Sigmoid colon (tissue), 7 donors: Measurements from ENCODE around the gene AKAP12. TPM values are rescaled to one million over a fixed set of nuclear protein-coding genes. Genes with fewer than 3 reads are reported as not detected.

ENCODE experiments used
- DNase-seq: peaks from one replicate; pipeline ENCODE4 v3.0.0-alpha.2; 2019
- H3K27ac ChIP-seq, 4 donors: fragments of 200-600 bp; sonication (generic); one replicate each; pipeline ENCODE4 v1.5.1; 2016 to 2019; ENCODE audit warnings: mild to moderate bottlenecking in 1 of 4
- H3K27me3 ChIP-seq, 3 donors: fragments of 200-600 bp; sonication (generic); one replicate each; pipeline ENCODE4 v1.5.1; 2019; ENCODE audit warnings: mild to moderate bottlenecking in 1 of 3
- H3K36me3 ChIP-seq, 4 donors: fragments of 200-600 bp; sonication (generic); one replicate each; pipeline ENCODE4 v1.5.1; 2016 to 2019
- H3K4me1 ChIP-seq, 4 donors: fragments of 200-600 bp; sonication (generic); one replicate each; pipeline ENCODE4 v1.5.1; 2017 to 2019
- H3K4me3 ChIP-seq, 4 donors: fragments of 200-600 bp; sonication (generic); one replicate each; pipeline ENCODE4 v1.5.1; 2017 to 2019; ENCODE audit warnings: mild to moderate bottlenecking in 2 of 4, moderate library complexity in 1 of 4
- H3K9me3 ChIP-seq, 4 donors: fragments of 200-600 bp in 3 of 4; sonication (generic) in 3 of 4; one replicate each; pipeline versions ENCODE4 v1.5.1 to v1.6.1; 2013 to 2019
- CTCF ChIP-seq, 4 experiments: fragments of 450-650 bp in 3 of 4; fragments of 200-600 bp in 1 of 4; IDR thresholded peaks; one replicate each; pipeline ENCODE4 v1.5.1; 2016 to 2019; ENCODE audit warnings: antibody characterized with exemption in 4 of 4, mild to moderate bottlenecking in 3 of 4, moderate library complexity in 2 of 4
- EP300 ChIP-seq, 4 donors: sonication (generic); formaldehyde crosslinking; IDR thresholded peaks; one replicate each; pipeline ENCODE4 v1.6.1; 2017; ENCODE audit warnings: antibody characterized with exemption in 4 of 4
- POLR2A ChIP-seq, 2 donors: fragments of 450-650 bp; IDR thresholded peaks; one replicate each; pipeline ENCODE4 v1.6.1; 2016; ENCODE audit warnings: antibody characterized with exemption in 2 of 2, mild to moderate bottlenecking in 2 of 2, moderate library complexity in 2 of 2
- POLR2AphosphoS5 ChIP-seq, 4 donors: sonication (generic); formaldehyde crosslinking; IDR thresholded peaks; one replicate each; pipeline ENCODE4 v1.6.1; 2017; ENCODE audit warnings: antibody characterized with exemption in 4 of 4
- WGBS, 2 donors: extraction: QIAGEN DNeasy Blood & Tissue Kit; methylation state at CpG; one replicate each; pipeline ENCODE4 v1.1.7; 2013; 5-methylcytosine and 5-hydroxymethylcytosine counted together
- intact Hi-C: fragments of 100-400 bp; cut with DNase I; formaldehyde crosslinking; loops from one replicate; pipeline ENCODE4 v1.15.1; 2023
- polyA plus RNA-seq, 3 donors: library from polyadenylated mRNA; stranded (reverse); fragments of 200-250 nt; gene quantifications; one replicate each; pipeline ENCODE4 v1.2.3, GENCODE V29; 2013
- total RNA-seq, 4 donors: library from RNA; depleted of rRNA; stranded (reverse); fragments of >200 nt; gene quantifications; one replicate each; pipeline ENCODE4 v1.1.0, GENCODE V29; 2016
- donor health status: healthy with polysubstance abuse.
- donor health status: Bipolar disorder and iron deficiency.
- donor health status: healthy.

Gene AKAP12
- total and polyA plus RNA-seq, 7 donors: 1.2 to 244 (median 133) TPM

DNA sequence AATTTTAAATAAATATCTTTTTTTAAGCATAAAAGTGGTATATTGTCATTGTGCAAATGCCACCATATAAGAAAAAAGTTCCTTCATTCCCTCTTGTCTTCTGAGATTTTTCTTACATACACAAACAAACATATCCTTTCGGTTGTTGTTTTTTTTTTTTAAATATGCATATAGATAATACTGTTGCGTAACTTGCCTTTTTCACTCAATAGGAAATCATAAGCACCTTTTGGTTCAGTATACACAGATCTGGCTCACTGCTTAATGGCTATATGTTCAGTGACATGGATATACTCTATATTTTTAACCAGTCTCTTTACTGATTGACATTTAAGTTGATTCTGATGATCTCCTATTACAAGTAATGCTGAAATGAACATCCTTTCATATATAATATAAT is 40.1 kb downstream of the AKAP12 start:
- H3K4me3 ChIP-seq: no peak overlapping the region
- no peaks in the 10 kb centered on the region for H3K27me3 ChIP-seq
- peak overlapping the region in 3 of 4 donors; percentile 41 to 96 (median 88) for H3K27ac ChIP-seq
- no peak for DNase-seq
- peaks cover 0 to 76% (median 64%) of the 10 kb centered on the region in 4 donors for H3K4me1 ChIP-seq
- H3K36me3 ChIP-seq: no peaks in the 10 kb centered on the region
- no peaks in the 10 kb centered on the region for H3K9me3 ChIP-seq
- intact Hi-C loops: no loop called here
- 81 to 91% methylated on average over 2 of the region's 2 CpGs for WGBS, 2 donors
- TF ChIP-seq EP300 (IDR thresholded peaks at IDR 0.05) (no peak), POLR2A (IDR thresholded peaks at IDR 0.05) (no peak), POLR2AphosphoS5 (IDR thresholded peaks at IDR 0.05) (no peak), CTCF (IDR thresholded peaks at IDR 0.05) (no peak)

DNA sequence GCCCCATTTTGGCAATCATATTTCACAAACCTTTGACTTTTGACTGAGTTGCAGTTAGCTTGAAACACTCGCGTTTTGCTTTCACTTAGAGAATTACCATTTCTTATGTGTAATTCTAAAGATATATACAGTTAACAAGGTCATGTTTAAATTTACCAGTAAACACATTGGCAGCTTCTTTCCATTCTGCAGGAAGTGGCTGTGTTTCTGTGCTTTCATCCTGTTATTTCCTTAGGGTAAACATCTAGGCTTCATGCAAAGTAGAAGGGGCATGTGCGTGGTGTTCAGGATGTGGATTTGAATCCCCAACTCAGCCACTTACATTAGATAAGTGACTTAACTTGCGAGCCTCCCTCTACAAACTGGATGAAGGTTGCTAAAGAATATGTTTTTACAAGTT is 41.1 kb downstream of the AKAP12 start:
- Histone ChIP-seq H3K27ac (peak overlapping the region in 3 of 4 donors; percentile 7 to 96 (median 88)), H3K4me3 (no peak overlapping the region), H3K4me1 (peaks cover 0 to 85% (median 71%) of the 10 kb centered on the region in 4 donors), H3K9me3 (no peaks in the 10 kb centered on the region), H3K36me3 (no peaks in the 10 kb centered on the region), H3K27me3 (no peaks in the 10 kb centered on the region)
- TF ChIP-seq POLR2AphosphoS5 (IDR thresholded peaks at IDR 0.05) (no peak), EP300 (IDR thresholded peaks at IDR 0.05) (no peak), POLR2A (IDR thresholded peaks at IDR 0.05) (no peak)
- intact Hi-C loops: no loop called here
- DNase-seq: no peak
- 75% methylated on average over 4 of the region's 4 CpGs for WGBS, 2 donors

DNA sequence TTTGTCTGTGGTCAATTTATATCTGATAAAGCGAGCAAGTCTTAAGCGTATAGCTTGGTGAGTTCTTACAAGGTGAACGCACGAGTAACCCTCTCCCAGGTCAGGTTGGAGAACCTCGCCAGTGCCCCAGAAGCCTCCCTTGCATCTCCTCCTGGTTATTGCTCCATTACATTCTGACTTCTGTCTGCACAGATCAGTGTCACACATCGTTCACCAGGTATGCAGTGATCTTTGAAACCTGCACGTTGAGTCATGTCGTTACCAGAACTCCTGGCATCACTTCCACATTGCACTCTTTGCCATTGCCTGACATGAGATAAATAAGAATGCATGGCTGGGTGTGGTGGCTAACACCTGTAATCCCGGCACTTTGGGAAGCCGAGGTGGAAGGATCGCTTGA is 44.2 kb downstream of the AKAP12 start:
- no peak overlapping the region for H3K4me3 ChIP-seq
- TF ChIP-seq POLR2AphosphoS5 (IDR thresholded peaks at IDR 0.05) (no peak), EP300 (IDR thresholded peaks at IDR 0.05) (no peak), CTCF (IDR thresholded peaks at IDR 0.05) (no peak), POLR2A (IDR thresholded peaks at IDR 0.05) (no peak)
- peaks cover 0 to 81% (median 65%) of the 10 kb centered on the region in 4 donors for H3K4me1 ChIP-seq
- WGBS, 2 donors: 71 to 81% methylated on average over 11 of the region's 11 CpGs
- peak; percentile 44 for DNase-seq
- H3K27ac ChIP-seq: peak overlapping the region; percentile 49 to 96 (median 76)
- no peaks in the 10 kb centered on the region for H3K9me3 ChIP-seq
- no peaks in the 10 kb centered on the region for H3K36me3 ChIP-seq
- intact Hi-C loops: no loop called here
- no peaks in the 10 kb centered on the region for H3K27me3 ChIP-seq

DNA sequence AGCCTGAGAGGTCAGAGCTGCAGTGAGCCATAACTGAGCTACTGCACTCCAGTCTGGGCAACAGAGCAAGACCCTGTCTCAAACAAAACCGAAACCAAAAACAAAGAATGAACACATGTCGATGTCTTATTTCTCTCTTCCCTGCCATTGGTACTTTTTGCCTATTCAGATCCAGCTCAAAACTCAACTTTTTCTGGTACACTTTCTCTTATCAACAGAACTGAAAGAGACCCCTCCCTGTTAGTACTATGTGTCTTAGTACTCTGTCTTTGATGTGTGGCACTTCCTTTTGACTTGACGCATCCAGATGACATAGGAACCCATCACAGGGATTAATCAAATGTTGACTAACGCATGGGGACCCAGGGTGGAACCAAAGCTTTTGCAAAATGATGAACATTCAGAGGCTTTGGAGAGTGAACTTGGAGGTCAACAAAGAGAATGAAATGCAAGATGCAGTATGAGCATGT is 44.8 kb downstream of the AKAP12 start:
- no peaks in the 10 kb centered on the region for H3K36me3 ChIP-seq
- no peaks in the 10 kb centered on the region for H3K9me3 ChIP-seq
- no peak for DNase-seq
- intact Hi-C loops: no loop called here
- H3K4me3 ChIP-seq: no peak overlapping the region
- H3K27me3 ChIP-seq: no peaks in the 10 kb centered on the region
- peaks cover 0 to 81% (median 62%) of the 10 kb centered on the region in 4 donors for H3K4me1 ChIP-seq
- peak overlapping the region; percentile 49 to 96 (median 76) for H3K27ac ChIP-seq
- TF ChIP-seq POLR2A (IDR thresholded peaks at IDR 0.05) (no peak), CTCF (IDR thresholded peaks at IDR 0.05) (no peak), EP300 (IDR thresholded peaks at IDR 0.05) (no peak), POLR2AphosphoS5 (IDR thresholded peaks at IDR 0.05) (no peak)
- WGBS, 2 donors: 62 to 71% methylated on average over 4 of the region's 4 CpGs

- Histone ChIP-seq H3K27ac (peak overlapping the region; percentile 60 to 96 (median 76)), H3K9me3 (no peaks in the 10 kb centered on the region), H3K4me1 (peaks cover 0 to 80% (median 61%) of the 10 kb centered on the region in 4 donors), H3K27me3 (no peaks in the 10 kb centered on the region), H3K4me3 (no peak overlapping the region), H3K36me3 (no peaks in the 10 kb centered on the region)
- TF ChIP-seq POLR2AphosphoS5 (IDR thresholded peaks at IDR 0.05) (peak in 2 of 4 donors; percentile 16 to 39), CTCF (IDR thresholded peaks at IDR 0.05) (no peak), POLR2A (IDR thresholded peaks at IDR 0.05) (no peak), EP300 (IDR thresholded peaks at IDR 0.05) (no peak)
- intact Hi-C loops: no loop called here
- DNase-seq: no peak
Observed at GRCh38 chr6:151285122-151285521, 45.4 kb downstream of the AKAP12 start.
